B cell (primary cell): ENCODE measurements around the gene ASIC1. TPM values are rescaled to one million over a fixed set of nuclear protein-coding genes. Genes with fewer than 3 reads are reported as not detected.

ENCODE experiments used
- ATAC-seq: fragments of 200-7000 bp; cut with Tn5 transposase; one replicate; pipeline ENCODE4 v1.10.0; 2021; ENCODE audit warnings: low read depth, mild to moderate bottlenecking, moderate number of reproducible peaks, moderate library complexity
- CTCF ChIA-PET: fragments of 350-600 bp; sonication (Branson Sonifier 250); formaldehyde crosslinking; loops from one replicate; lab custom pipeline; 2021; ENCODE audit warnings: antibody characterized with exemption, inconsistent platforms; lab: Charles Lee
- POLR2A ChIA-PET: fragments of 350-600 bp; sonication (Branson Sonifier 250); formaldehyde crosslinking; loops from one replicate; lab custom pipeline; 2021; ENCODE audit warnings: antibody characterized with exemption; lab: Charles Lee
- DNase-seq: peaks from one replicate; pipeline ENCODE4 v3.0.0; 2013
- H2AFZ ChIP-seq: 2 replicates; pipeline ENCODE4 v1.6.1; 2012; ENCODE audit warnings: mild to moderate bottlenecking, low read depth, low read length; ENCODE audit not compliant: insufficient read depth, poor library complexity, severe bottlenecking
- H3K27ac ChIP-seq, 2 donors: 1 replicate in 1 of 2; 2 replicates in 1 of 2; pipeline ENCODE4 v1.5.1; 2012 to 2013; ENCODE audit warnings: low read length in 2 of 2, mild to moderate bottlenecking in 2 of 2, moderate library complexity in 1 of 2
- H3K27me3 ChIP-seq, 4 experiments: fragments of 200-600 bp in 1 of 4; sonication (generic) in 1 of 4; replicated peaks in 1 of 4; 1 replicate in 2 of 4; 2 replicates in 2 of 4; pipeline versions ENCODE4 v1.6.1 to v1.7.0; 2013 to 2016; ENCODE audit warnings: low read length in 3 of 4, mild to moderate bottlenecking in 2 of 4, mixed read lengths in 1 of 4, moderate library complexity in 1 of 4; ENCODE audit not compliant: insufficient read depth in 4 of 4, control insufficient read depth in 3 of 4; ENCODE audit errors: control extremely low read depth in 1 of 4
- H3K36me3 ChIP-seq, 2 experiments: replicated peaks in 1 of 2; 1 replicate in 1 of 2; 2 replicates in 1 of 2; pipeline versions ENCODE4 v1.6.1 to v1.7.1; 2013; ENCODE audit warnings: low read length in 1 of 2; ENCODE audit not compliant: insufficient read depth in 2 of 2, control insufficient read depth in 1 of 2; ENCODE audit errors: control extremely low read depth in 1 of 2, extremely low read depth in 1 of 2
- H3K4me1 ChIP-seq, 2 donors: fragments of 200-600 bp in 1 of 2; sonication (generic) in 1 of 2; 1 replicate in 1 of 2; 2 replicates in 1 of 2; pipeline versions ENCODE4 v1.5.1 to v1.6.1; 2013 to 2017; ENCODE audit warnings: low read length in 2 of 2; ENCODE audit not compliant: control insufficient read depth in 2 of 2, insufficient read depth in 2 of 2
- H3K4me2 ChIP-seq: replicated peaks from 2 replicates; pipeline ENCODE3; 2012; ENCODE audit warnings: mild to moderate bottlenecking, low read depth, low read length; ENCODE audit not compliant: poor library complexity, severe bottlenecking
- H3K4me3 ChIP-seq, 5 experiments: fragments of 200-600 bp in 1 of 5; sonication (generic) in 1 of 5; 1 replicate in 3 of 5; 2 replicates in 2 of 5; pipeline versions ENCODE4 v1.5.1 to v1.7.0; 2011 to 2016; ENCODE audit warnings: low read length in 4 of 5, mild to moderate bottlenecking in 4 of 5, low read depth in 2 of 5, control low read depth in 1 of 5, moderate library complexity in 1 of 5; ENCODE audit not compliant: insufficient read depth in 1 of 5; ENCODE audit errors: control extremely low read depth in 1 of 5, extremely low read depth in 1 of 5
- H3K79me2 ChIP-seq: fragments of 200-600 bp; sonication (generic); one replicate; pipeline ENCODE4 v1.6.0; 2016; ENCODE audit warnings: low read length; ENCODE audit not compliant: control insufficient read depth, insufficient read depth
- H3K9ac ChIP-seq: fragments of 200-600 bp; sonication (generic); 2 replicates; pipeline ENCODE4 v1.6.1; 2017; ENCODE audit warnings: mild to moderate bottlenecking, low read length, moderate library complexity
- H3K9me3 ChIP-seq, 3 donors: one replicate each; pipeline versions ENCODE4 v1.6.1 to v1.7.1; 2013; ENCODE audit warnings: low read length in 2 of 3; ENCODE audit not compliant: control insufficient read depth in 2 of 3, insufficient read depth in 1 of 3; ENCODE audit errors: control extremely low read depth in 1 of 3
- H4K20me1 ChIP-seq: 2 replicates; pipeline ENCODE4 v1.6.0; 2012; ENCODE audit warnings: mild to moderate bottlenecking, low read length; ENCODE audit not compliant: insufficient read depth, control insufficient read depth, poor library complexity, severe bottlenecking
- H3K27ac Mint-ChIP-seq: one replicate; pipeline ENCODE4 v1.8.0; 2021; ENCODE audit warnings: mixed read lengths
- H3K27me3 Mint-ChIP-seq: one replicate; pipeline ENCODE4 v1.8.0; 2021; ENCODE audit warnings: mixed read lengths
- H3K4me1 Mint-ChIP-seq: one replicate; pipeline ENCODE4 v1.8.0; 2021; ENCODE audit warnings: mixed read lengths
- H3K4me3 Mint-ChIP-seq: one replicate; pipeline ENCODE4 v1.8.0; 2021; ENCODE audit warnings: mixed read lengths
- H3K9me3 Mint-ChIP-seq: one replicate; pipeline ENCODE4 v1.8.0; 2022; ENCODE audit warnings: mixed read lengths; ENCODE audit not compliant: insufficient read depth
- EZH2 ChIP-seq: IDR thresholded peaks from 2 replicates; pipeline ENCODE4 v1.6.1; 2012; ENCODE audit warnings: borderline replicate concordance, low read depth, mild to moderate bottlenecking, moderate library complexity, low read length; ENCODE audit not compliant: insufficient read depth, poor library complexity, severe bottlenecking
- WGBS: methylation state at CpG from one replicate; pipeline ENCODE4 v1.1.5; 2013; ENCODE audit warnings: missing lambda C conversion rate; ENCODE audit not compliant: insufficient coverage; 5-methylcytosine and 5-hydroxymethylcytosine counted together
- intact Hi-C: fragments of 100-400 bp; cut with micrococcal nuclease; formaldehyde crosslinking; loops from one replicate; pipeline ENCODE4 v1.10.0; 2022
- polyA plus RNA-seq: library from polyadenylated mRNA; depleted of rRNA; stranded (reverse); fragments of >200 nt; gene quantifications from 2 replicates; pipeline ENCODE4 v1.2.3, GENCODE V29; 2012
- total RNA-seq, 2 donors: library from RNA; stranded (reverse); fragments of 120-200 nt in 1 of 2; gene quantifications; 1 replicate in 1 of 2; 2 replicates in 1 of 2; pipeline versions ENCODE4 v1.2.3 to v1.2.4, GENCODE V29; 2013 to 2022
- TF ChIP-seq, protein P1 (sequence below): fragments of 200-600 bp; IDR thresholded peaks from one replicate; pipeline ENCODE4 v1.8.0; 2022; ENCODE audit warnings: antibody characterized with exemption, mild to moderate bottlenecking

Gene ASIC1
- total and polyA plus RNA-seq, 2 donors (not counting 1 experiment from before 2014, with no cell fraction given): not detected

DNA sequence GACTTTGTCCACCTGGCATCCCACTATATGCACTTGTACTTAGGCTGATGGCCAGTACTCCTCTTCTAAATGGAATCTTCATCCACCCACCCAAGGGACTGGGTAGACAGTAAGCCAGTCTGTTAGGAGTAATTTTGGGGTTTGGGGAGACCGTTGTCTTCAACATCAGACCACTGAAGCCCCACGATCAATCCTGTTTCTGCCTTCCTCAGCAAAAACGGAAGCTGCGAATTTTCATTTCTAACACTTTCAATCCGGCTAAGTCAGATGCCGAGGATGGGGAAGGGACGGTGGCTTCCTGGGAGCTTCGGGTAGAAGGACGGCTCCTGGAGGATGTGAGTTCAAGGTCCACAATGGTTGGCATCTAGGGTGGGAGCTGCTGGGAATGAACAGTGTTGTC is 29.8 kb downstream of the ASIC1 start:
- Histone ChIP-seq H4K20me1 (peaks cover 9% of the 10 kb centered on the region), H3K4me3 (no peak overlapping the region), H3K36me3 (peaks cover 18 to 50% of the 10 kb centered on the region in 2 experiments), H3K27me3 (no peaks in the 10 kb centered on the region), H2AFZ (no peak overlapping the region), H3K4me1 (peaks cover 13 to 20% of the 10 kb centered on the region in 2 donors), H3K79me2 (peaks cover 18% of the 10 kb centered on the region), H3K9me3 (no peaks in the 10 kb centered on the region), H3K4me2 (no peak overlapping the region), H3K27ac (no peak overlapping the region), H3K9ac (no peak overlapping the region)
- no peaks in the 10 kb centered on the region for H3K27me3 Mint-ChIP-seq
- ATAC-seq (no peak), DNase-seq (no peak)
- peaks cover 41% of the 10 kb centered on the region for H3K4me1 Mint-ChIP-seq
- peak overlapping the region; percentile 34 for H3K27ac Mint-ChIP-seq
- no peaks in the 10 kb centered on the region for H3K9me3 Mint-ChIP-seq
- H3K4me3 Mint-ChIP-seq: no peak overlapping the region
- CTCF ChIA-PET: interaction anchor here (0.8 to 17.2 kb wide), 10 partner anchors 9 to 89 kb away, joined by 3 to 343 read pairs (median 14); partner anchors contain the start of genes CERS5, COX14 and GPD1
- intact Hi-C loops: no loop called here
- POLR2A ChIA-PET: interaction anchor here (3.5 kb wide), 1 partner anchor 24 kb away, joined by 69 read pairs; the partner anchor contains the start of gene COX14
- 90% methylated on average over 2 of the region's 9 CpGs for WGBS
- TF ChIP-seq, protein P1, sequence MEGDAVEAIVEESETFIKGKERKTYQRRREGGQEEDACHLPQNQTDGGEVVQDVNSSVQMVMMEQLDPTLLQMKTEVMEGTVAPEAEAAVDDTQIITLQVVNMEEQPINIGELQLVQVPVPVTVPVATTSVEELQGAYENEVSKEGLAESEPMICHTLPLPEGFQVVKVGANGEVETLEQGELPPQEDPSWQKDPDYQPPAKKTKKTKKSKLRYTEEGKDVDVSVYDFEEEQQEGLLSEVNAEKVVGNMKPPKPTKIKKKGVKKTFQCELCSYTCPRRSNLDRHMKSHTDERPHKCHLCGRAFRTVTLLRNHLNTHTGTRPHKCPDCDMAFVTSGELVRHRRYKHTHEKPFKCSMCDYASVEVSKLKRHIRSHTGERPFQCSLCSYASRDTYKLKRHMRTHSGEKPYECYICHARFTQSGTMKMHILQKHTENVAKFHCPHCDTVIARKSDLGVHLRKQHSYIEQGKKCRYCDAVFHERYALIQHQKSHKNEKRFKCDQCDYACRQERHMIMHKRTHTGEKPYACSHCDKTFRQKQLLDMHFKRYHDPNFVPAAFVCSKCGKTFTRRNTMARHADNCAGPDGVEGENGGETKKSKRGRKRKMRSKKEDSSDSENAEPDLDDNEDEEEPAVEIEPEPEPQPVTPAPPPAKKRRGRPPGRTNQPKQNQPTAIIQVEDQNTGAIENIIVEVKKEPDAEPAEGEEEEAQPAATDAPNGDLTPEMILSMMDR: no peak
- no peak for TF ChIP-seq EZH2

DNA sequence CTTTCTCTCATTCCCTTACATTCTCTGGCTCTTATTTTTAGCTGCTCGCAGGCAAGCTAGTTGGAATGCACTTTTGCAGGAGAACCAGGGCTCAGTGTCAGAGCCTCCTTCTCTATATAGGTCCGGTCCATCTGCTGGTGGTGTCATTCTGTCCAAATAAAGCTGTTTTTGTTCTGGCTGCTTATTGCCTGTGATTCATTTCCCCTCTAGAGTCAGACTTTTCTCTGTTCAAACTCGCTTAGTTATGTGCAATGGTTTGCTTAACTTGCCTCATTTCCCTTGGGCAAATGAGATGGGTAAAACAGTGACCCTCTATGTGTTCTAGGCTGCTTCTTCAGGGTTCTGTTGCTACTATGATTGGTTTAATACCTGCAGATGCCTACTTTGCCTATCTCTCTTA is 30.6 kb downstream of the ASIC1 start:
- H3K4me2 ChIP-seq: no peak overlapping the region
- peaks cover 14% of the 10 kb centered on the region for H3K79me2 ChIP-seq
- peaks cover 9% of the 10 kb centered on the region for H4K20me1 ChIP-seq
- TF ChIP-seq, protein P1: no peak
- no peak for TF ChIP-seq EZH2
- no peaks in the 10 kb centered on the region for H3K9me3 ChIP-seq
- Mint-ChIP-seq H3K4me1 (peaks cover 41% of the 10 kb centered on the region), H3K4me3 (no peak overlapping the region), H3K27ac (peak overlapping the region; percentile 51), H3K9me3 (no peaks in the 10 kb centered on the region), H3K27me3 (no peaks in the 10 kb centered on the region)
- H3K36me3 ChIP-seq: peaks cover 18 to 57% of the 10 kb centered on the region in 2 experiments
- H3K4me1 ChIP-seq: peaks cover 13 to 20% of the 10 kb centered on the region in 2 donors
- WGBS: 85% methylated on average over 2 of the region's 3 CpGs
- H3K27ac ChIP-seq: peak overlapping the region in 1 of 2 donors; percentile 2
- no peak overlapping the region for H3K9ac ChIP-seq
- intact Hi-C loops: loop anchor here (1.0 to 2.0 kb wide), 2 partner anchors 45 to 87 kb away; no protein-coding TSS in a partner anchor
- CTCF ChIA-PET: interaction anchor here (0.6 to 17.2 kb wide), 17 partner anchors 8 to 91 kb away, joined by 3 to 343 read pairs (median 4); partner anchors contain the start of genes CERS5, COX14 and GPD1
- ATAC-seq (no peak), DNase-seq (no peak)
- no peak overlapping the region for H3K4me3 ChIP-seq
- POLR2A ChIA-PET: no interaction called here
- no peak overlapping the region for H2AFZ ChIP-seq
- H3K27me3 ChIP-seq: no peaks in the 10 kb centered on the region
